Peyer's patch (tissue), 4 donors: ENCODE measurements around the gene SLC4A8.

Experiments used
- POLR2A ChIP-seq, 2 donors: fragments of 450-650 bp; IDR thresholded peaks; one replicate each; pipeline ENCODE4 v1.5.1; 2017; ENCODE audit warnings: antibody characterized with exemption in 2 of 2, mild to moderate bottlenecking in 2 of 2, moderate library complexity in 2 of 2
- TF ChIP-seq, protein P1 (sequence below), 6 experiments: fragments of 450-650 bp in 4 of 6; fragments of 200-600 bp in 2 of 6; sonication (generic) in 1 of 6; IDR thresholded peaks; one replicate each; pipeline ENCODE4 v1.5.1; 2017 to 2019; ENCODE audit warnings: antibody characterized with exemption in 6 of 6, mild to moderate bottlenecking in 3 of 6, moderate library complexity in 1 of 6

DNA sequence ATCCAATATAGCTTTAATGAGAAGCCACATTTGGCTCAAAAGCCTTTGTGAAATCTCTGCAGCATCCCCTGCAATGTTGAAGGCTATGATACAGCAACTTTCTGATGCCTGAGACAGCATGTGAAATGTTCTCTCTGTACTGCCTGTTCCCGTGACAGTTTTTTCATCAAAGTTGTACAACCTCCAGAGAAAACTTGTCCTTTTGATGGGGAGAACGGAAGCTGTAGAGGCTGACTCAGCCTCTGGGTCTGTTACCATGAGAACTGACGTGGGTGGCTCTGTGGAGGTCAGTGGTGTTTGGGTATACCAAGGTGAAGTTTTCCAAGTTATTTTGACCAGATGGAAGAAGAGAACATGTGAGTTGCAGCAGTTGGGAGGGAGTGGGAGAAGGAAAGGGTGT lies 17.0 kb downstream of the SLC4A8 start:
- TF ChIP-seq, protein P1, sequence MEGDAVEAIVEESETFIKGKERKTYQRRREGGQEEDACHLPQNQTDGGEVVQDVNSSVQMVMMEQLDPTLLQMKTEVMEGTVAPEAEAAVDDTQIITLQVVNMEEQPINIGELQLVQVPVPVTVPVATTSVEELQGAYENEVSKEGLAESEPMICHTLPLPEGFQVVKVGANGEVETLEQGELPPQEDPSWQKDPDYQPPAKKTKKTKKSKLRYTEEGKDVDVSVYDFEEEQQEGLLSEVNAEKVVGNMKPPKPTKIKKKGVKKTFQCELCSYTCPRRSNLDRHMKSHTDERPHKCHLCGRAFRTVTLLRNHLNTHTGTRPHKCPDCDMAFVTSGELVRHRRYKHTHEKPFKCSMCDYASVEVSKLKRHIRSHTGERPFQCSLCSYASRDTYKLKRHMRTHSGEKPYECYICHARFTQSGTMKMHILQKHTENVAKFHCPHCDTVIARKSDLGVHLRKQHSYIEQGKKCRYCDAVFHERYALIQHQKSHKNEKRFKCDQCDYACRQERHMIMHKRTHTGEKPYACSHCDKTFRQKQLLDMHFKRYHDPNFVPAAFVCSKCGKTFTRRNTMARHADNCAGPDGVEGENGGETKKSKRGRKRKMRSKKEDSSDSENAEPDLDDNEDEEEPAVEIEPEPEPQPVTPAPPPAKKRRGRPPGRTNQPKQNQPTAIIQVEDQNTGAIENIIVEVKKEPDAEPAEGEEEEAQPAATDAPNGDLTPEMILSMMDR (IDR thresholded peaks at IDR 0.05): no peak
- no peak for TF ChIP-seq POLR2A (IDR thresholded peaks at IDR 0.05)
